Eye (tissue), 1 donor: ENCODE results near the gene MCOLN1.

ENCODE experiments used
- DNase-seq: peaks from one replicate; pipeline ENCODE4 v3.0.0-alpha.2; 2015

Gene MCOLN1

DNA sequence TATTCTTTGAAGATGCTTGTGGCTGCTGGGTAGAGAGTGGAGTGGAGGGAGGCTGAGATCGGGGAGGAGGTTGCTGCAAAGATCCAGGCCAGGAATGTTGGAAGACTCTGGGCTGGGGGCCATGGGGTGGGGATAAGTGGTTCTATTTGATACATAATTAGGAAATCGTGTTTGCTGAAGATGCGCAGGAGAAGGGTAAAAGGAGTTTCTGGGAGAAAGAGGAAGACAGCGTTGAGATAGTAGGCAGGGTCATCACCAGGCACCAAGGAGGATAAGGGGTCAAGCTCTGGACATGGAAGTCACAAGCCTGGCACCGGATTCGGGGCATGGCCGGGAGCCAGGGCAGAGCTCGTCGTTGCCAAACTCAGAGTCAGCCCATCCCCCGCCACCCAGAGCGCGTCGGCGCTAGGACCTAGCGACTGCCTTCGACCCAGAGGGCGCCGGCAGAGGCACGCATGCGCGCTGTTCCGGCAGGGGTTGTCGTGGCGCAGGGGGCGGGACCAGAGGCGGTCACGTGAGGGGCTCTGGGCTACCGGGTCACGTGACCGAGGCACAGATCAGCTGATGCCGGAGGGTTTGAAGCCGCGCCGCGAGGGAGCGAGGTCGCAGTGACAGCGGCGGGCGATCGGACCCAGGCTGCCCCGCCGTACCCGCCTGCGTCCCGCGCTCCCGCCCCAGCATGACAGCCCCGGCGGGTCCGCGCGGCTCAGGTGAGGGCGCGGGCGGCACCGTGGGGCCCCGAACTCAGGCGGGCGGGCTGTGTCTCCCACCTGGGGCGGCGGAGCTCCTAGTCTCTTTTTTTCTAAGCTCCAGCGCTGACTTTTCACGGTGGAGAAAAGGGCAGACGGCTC, at the start of gene MCOLN1:
Gene MCOLN1 (plus strand): TSS at position 553 of the 851 bp plus-strand sequence. CDS start 127 bp downstream, at position 680.
- DNase-seq: peak; percentile 99

DNA sequence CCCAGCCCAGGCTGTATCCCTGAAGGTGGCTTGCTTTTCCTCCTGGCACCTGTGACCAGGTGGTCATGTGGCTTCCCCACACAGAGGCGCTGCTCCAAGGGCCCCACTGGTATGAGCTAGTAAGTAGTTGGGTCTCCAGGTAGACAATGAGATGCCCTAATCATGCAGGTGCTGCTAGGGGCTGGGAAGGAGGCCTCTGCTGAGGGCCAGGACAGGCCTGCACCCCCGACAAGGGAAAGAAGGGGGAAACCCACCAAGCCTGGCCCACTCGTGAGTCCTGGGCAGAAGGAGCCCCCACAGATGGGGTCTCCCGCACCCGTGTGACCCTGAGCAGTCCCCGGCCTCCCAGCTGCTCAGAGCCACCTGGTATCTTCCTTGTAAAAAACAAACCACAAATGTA, 46.8 kb upstream of the MCOLN1 start:
- DNase-seq: no peak

- DNase-seq: no peak
Observed at GRCh38 chr19:7476241-7476640, 46.2 kb upstream of the MCOLN1 start.

GRCh38 chr19:7476777-7477494, 45.5 kb upstream of the MCOLN1 start:
- DNase-seq: no peak

DNA sequence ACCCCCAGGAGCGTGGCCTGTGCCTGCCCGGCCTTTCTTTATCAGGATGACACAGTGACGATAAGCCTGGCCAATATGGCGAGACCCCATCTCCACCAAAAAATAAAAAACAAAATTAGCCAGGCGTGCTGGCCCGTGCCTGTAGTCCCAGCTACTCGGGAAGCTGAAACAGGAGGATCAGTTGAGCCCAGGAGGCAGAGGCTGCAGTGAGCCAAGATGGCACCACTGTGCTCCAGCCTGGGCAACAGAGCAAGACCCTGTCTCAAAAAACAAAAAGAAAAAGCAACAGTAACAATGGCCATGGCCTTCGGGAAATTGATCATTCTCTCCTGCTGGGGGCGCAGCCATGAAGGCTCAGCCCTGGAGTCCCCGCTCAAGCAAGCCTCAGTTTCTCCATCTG, 44.7 kb upstream of the MCOLN1 start:
- no peak for DNase-seq

- no peak for DNase-seq
Observed at GRCh38 chr19:7478173-7478842, 44.1 kb upstream of the MCOLN1 start.

- DNase-seq: no peak
Observed at GRCh38 chr19:7478843-7479227, 43.6 kb upstream of the MCOLN1 start.

DNA sequence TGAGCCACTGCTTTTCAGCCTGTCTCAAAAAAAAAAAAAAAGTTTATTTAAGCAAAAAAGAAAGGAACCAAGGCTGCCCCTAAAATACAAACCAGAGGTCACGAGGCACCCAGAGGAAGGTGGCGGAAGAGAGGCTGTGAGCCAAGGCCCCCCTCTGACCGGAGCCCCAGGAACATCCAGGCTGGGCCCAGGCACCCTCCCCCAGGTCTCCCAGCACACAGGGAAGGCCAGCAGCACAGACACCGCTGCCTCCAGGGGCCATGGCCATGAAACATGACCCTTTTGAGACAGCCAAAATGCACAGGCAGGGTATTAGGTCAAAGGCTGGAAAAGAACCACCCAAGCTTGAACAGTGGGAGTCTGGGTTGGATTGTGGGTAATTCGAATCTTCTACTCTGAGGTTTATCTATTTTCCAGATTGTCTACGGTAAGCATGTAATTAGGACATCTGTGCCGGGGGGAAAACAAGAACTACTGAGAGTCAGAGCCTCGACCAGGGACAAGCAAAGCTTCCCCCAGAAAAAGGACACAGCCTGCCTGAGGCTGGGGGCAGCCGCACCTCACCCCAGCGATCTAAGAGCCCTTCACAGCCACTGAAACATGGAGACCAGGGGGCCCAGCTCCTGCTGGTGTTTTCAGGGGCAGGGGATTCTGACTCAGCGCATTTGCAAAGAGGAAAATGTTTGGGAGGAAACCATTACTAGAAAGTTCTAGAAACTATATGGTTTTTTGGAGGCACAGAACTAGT, 42.0 kb upstream of the MCOLN1 start:
- DNase-seq: no peak

GRCh38 chr19:7480970-7481255, 41.5 kb upstream of the MCOLN1 start:
- no peak for DNase-seq

DNA sequence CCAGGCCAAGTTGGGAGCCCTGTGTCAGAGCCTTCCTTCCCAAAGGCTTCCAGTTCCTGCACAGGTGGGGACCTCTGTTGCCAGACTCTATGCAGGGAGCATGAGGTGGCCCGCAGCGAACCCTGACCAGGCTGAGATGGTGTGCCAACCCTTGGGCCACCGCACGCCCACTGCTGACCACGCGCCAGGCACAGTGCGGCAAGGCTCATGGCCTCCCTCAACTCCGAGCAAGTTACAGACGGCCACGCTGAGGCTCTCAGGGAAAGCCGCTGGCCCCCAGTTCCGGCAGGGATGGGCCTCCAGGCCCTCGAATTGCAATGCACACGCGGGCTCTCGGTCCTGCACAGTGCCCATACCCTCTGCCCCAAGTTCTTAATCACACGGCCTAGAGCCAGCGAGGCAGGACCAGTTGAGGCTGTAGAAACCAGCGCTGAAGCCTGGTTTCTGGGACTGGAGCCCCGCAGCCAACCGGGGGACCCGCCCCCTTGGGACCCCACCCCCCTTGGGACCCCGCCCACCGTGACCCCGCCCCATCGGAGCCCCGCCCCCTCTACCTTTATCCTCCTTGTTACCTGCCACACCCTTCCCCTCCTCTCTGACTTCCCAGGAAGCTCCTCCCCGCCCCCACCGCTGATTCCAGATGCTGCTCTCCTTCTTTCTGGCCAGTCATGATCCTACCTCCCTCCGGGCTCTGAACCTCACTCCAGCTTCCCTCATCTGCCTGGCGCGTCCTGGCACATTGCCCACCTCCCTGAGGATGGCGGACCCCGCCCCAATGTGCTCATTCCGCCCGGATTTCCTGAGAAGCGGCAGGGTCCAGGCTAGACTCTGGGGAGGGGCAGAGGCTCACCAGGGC, 39.6 kb upstream of the MCOLN1 start:
- DNase-seq: peak; percentile 55

DNA sequence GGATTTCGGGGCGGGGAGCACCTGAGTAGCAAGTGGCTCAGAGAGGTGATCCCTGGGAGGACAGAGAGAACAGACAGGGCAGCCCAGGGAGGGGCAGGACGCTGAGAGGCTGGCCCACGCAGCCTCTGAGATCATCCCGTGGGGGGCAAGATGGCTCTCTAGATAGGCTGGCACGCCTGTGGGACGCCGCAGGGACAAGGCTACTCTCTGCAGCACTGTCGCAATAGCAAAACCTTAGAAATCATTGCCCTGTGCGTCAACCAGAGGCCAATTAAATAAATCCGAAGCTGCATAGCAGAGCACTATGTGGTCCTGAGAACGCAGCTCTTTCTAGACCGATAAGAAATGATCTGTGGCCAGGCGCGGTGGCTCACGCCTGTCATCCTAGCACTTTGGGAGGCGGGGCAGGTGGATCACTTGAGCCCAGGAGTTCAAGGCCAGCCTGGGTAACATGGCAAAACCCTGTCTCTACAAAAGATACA, 38.7 kb upstream of the MCOLN1 start:
- no peak for DNase-seq

GRCh38 chr19:7486923-7487322, 35.5 kb upstream of the MCOLN1 start:
- DNase-seq: no peak

DNA sequence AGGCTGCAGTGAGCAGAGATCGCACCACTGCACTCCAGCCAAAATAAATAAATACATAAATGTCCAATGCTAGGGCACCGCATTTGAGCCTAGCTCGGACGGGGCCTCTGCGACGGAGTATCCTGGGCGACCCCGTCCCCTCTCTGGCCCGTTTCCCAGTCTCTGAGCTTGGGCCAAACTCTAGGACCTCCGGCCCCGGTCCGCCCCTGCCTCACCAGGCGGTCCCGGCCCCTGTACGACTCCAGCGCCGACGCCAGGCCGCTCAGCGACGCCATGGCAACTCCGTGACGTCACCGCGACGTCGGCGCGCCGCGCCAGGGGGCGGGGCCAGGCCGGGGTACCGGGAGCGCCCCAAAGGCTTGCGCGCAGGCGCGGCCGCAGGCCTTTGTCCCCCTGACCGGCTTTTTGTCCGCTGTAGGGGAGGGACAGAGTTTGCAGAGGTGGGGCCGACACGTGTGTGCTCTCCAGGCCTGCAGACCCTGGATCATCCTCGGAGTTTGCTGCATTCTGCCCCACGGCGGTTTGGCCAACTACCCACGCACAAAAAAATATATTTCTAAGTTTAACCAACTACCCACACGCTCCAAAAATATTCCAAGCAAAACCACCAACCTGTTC, 33.6 kb upstream of the MCOLN1 start, which contains the start of gene PEX11G:
Gene PEX11G (minus strand): TSS at position 300 of the 618 bp plus-strand sequence. CDS start 25 bp downstream, at position 275.
- DNase-seq: peak; percentile 97

DNA sequence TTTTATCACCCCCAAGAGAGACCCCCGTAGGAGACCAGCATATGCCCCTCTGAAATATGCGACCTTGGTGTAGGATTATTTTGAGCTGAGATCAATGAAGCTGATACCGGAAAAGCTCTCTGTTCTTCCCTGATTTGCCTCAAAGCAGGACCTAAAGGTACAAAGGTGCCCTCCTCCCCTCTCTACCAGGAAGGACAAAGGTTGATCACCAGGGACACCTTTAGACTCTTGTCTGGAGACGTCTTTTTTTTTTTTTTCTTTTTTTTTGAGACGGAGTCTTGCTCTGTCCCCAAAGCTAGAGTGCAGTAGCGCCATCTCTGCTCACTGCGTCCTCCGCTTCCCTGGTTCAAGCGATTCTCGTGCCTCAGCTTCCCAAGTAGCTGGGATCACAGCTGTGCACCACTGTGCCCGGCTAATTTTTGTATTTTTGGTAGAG, 32.8 kb upstream of the MCOLN1 start:
- no peak for DNase-seq

GRCh38 chr19:7492142-7492541, 30.3 kb upstream of the MCOLN1 start:
- no peak for DNase-seq

DNA sequence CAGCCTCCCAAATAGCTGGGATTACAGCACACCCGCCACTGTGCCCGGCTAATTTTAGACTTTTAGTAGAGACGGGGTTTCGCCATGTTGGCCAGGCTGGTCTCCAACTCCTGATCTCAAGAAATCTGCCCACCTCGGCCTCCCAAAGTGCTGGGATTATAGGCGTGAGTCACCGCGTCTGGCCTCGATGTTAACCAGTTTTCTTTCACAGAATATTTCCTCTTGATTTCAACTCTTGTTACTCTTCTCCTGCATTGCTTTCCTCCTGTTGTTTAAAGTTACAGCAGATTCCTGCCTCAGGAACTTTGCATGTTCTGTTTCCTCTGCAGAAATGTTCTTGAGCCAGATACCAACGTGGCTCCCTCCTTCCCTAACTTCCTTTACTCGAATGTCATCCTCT, 29.9 kb upstream of the MCOLN1 start:
- DNase-seq: no peak

DNA sequence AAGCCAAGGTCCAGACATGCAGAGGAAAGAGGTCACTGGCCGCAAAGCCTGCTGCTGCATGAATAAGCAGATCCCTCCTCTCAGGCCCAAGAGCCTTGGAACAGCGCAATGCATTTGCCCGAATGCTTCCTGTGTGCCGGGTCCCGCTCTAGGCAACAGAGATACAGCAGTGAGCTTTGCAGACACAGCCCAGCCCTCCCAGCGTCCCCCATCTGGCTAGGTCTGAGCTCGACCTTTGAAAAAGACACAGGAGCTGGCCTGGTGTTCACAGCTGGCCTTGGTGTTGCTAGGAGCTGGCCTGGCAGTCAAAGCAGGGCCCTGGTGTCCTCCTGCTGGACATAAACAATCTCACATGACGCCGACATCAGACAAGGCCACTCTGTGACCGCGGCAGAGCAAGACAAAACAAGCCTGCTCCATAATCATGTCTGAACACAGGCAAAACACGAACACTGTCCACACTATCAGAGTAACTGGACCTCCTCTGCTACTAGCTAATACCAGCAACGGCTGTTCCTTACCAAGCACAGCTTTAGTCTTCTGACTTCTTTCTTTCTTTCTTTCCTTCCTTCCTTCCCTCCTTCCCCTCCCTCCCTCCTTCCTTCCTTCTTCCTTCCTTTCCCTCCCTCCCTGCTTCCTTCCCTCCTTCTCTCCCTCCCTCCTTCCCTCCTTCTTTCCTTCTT, 27.9 kb upstream of the MCOLN1 start:
- peak; percentile 82 for DNase-seq

DNA sequence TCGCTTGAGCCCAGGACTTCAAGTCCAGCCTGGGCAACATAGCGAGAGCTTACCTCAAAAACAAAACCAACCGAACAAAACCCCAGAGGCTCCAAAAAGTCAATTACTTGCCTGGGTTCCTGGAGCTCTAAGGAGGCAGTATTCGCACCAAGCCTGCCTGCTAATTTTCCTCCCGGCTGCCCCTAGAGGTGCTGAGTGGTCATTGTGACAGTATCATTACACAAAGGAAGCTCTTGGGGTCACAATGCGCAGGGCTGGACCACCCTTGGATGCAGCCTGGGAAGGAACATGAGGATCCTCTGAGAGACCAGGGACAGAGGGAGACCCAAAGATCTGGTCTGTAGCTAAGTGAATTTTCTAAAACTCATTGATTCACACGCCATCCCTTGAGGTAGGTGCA, 25.1 kb upstream of the MCOLN1 start:
- peak; percentile 59 for DNase-seq

DNA sequence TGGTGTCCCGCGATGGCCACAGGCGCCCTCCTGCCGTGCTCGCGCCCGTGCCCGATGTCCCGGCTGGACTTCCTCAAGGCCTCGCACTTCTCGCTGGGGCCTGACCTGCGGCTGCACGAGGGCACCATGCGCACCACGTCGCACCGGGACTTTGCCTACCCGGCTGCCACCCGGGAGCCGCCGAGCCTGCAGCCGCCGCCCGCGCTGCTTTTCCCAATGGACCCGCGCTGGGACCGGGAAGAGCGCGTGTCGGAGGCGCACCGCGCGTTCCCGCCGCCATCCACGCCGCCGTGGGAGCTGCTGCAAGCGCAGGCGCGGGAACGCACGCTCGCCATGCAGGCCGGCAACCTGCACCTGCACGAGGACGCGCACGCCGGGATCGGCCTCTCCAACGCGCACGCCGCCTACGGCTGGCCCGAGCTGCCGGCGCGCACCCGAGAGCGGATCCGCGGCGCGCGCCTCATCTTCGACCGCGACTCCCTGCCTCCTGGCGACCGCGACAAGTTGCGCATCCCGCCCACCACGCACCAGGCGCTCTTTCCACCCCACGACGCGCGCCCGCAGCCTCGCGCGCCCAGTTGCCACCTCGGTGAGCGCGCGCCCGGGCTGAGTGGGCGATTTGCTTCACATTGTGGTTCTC, 21.5 kb upstream of the MCOLN1 start:
- peak; percentile 92 for DNase-seq

DNA sequence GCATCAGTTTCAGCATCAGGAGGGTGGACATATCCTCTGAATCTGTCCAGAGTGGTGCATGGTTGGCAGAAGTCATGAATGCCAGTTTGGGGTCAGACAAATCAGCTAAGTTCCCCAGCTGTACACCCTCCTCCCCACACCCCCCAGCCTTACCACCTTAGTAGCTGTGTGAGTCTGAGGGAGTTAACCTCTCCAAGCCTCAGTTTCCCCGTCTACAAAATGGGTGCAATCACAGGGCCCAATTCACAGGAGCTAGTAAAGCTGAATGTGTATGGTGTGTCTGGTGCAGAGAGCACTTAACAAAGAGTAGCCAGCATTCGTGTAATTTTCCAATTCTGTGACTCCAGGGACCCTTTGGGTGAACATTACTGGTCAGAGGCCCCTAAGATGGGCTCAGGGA, 19.9 kb upstream of the MCOLN1 start:
- no peak for DNase-seq
